HG03460 (cell line): ENCODE data around the gene PAFAH1B2.
"Not testable (repeated sequence)": the region's sequence is repeated elsewhere in the genome, so short reads cannot be mapped to it uniquely, and the experiment has no call there.

Experiments
- ATAC-seq: cut with Tn5 transposase; IDR thresholded peaks from one replicate; pipeline ENCODE4 v1.9.1; 2021; ENCODE audit not compliant: unreplicated experiment

PAFAH1B2 gene

DNA sequence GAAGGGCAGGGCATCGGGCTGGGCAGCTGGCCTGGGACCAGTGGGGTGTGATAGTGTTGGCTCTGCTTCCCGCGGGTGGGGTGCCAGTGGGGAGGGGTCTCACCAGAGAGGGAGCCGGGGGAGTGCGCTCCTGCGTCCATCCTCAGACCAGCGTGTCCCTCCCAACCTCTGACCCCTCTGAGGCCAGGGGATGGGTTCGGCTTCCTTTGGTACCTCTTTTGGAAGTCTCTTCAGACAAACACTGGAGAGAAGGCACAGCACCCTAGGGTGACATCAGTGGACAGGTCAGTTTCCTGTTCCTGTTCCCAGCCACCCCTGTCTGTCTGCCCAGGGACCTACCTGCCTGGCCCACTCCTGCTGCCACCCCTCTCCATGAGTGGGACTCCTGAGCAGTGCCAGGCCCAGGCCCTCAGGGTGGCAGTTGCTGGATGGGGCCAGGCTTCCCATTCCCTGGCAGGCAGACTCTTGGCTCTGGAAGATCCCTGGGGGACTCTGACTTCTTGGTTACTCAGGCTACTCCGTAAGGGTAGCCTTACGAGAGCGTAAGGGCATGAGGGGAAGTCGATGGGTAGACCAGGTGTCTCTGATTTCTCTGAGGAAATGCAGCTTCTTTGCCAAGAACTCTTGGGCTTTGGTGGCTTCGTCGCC is 57.7 kb downstream of the PAFAH1B2 start:
- ATAC-seq, result no peak

DNA sequence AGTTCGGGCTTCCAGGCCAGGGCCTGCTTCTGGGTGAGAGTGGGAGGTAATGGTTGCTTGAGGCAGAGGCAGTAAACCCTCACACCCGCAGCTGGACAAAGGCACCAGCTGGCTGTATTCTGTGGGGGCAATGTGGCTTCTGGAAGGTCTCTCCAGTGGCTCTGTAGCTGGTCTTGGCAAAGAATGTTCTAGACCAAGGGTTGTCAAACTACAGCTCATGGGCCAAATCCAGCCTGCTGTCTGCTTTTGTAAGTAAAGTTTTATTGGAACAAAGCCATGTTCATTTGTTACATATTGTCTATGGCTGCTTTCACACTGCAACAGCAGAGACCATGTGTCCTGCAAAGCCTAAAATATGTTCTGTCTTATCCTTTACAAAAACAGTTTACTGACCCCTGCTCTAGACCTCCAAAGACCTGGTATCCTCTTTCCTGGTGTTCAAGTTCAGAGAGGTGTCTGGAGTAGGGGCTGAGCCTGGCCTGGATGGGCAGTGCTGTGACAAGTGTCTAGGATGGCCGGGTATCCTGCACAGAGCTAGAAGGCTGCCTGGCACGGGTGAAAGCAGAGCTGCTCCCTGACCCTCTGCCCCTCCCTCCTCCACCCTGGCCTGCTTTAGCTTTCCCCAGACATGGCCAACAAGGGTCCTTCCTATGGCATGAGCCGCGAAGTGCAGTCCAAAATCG is 58.4 kb downstream of the PAFAH1B2 start:
- ATAC-seq, result no peak

- ATAC-seq, result no peak
These were observed 59.0 kb downstream of the PAFAH1B2 start for GRCh38 chr11:117203069-117203407.

- ATAC-seq, result no peak
These were observed 60.4 kb downstream of the PAFAH1B2 start for GRCh38 chr11:117204283-117205080.

DNA sequence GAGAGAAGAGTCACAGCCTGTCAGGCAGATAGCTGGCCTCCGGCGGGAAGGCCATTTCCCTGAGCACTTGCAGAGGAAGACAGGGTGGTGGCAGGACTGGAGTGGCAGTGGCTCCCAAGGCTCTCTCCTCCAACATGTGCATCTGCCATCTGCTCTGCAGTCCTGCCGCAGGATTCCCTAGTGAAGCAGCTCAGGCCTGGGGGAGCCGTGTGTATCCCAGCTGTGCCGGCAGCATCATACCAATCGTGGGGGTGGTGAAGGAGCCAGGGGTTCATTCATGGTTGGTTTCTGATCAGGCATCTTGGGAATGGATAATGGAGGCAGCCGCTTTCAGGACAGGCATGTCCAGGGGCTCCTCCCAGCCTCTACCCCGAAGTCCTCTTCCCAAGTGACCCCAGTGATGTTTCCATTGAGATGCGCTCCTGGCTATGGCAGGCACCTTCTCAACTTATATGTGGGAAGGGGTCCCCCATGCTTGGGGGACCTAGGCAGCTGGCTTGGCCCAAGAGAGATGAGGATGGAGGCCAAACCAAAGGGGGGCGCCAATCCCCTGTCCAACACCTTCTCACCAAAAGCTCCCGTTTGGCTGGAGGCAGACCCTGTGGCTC is 61.2 kb downstream of the PAFAH1B2 start:
- no peak for ATAC-seq

GRCh38 chr11:117206111-117206510 is 62.0 kb downstream of the PAFAH1B2 start:
- ATAC-seq, result not testable (repeated sequence)

- not testable (repeated sequence) for ATAC-seq
These were observed 62.8 kb downstream of the PAFAH1B2 start for GRCh38 chr11:117206859-117207258.

DNA sequence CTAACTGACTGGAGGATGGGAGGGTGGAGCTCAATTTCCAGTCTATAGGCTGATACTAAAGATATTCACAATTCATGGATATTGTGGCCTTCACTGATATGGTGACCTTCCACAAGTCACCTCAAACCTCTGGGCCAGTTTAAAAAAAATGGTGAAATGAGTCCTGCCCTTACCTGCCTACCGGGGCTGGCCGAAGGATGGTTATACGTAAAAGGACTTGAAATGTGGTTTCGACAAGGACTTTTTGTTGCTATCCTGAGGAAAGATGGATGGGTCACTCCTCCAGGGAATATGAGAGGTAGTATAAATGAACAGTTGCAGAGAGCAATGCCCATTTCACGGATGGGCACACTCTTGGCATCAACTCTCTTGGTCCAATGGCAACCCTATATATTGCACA is 63.4 kb downstream of the PAFAH1B2 start:
- not testable (repeated sequence) for ATAC-seq

DNA sequence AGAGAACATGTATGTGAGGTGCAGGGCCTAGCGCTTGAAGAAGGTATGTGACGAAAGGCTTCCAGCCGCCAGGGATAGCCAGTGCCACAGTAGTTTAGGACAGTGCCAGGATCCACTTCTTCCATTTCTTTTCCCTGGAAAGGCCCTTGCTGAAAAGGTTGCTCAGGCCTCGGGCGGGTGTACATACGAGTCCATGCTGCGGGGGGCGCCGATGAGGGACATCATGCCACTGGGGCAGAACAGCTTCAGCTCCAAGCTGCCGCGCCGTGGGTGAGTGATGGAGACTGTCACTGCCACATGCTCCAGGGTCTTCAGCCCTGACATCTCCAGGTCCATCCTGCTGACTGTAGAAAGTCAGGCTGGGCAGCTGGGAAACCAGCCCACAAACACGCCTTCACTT is 64.6 kb downstream of the PAFAH1B2 start:
- not testable (repeated sequence) for ATAC-seq

GRCh38 chr11:117209351-117210125 is 65.5 kb downstream of the PAFAH1B2 start:
- ATAC-seq, result not testable (repeated sequence)

GRCh38 chr11:117210620-117211019 is 66.5 kb downstream of the PAFAH1B2 start:
- ATAC-seq, result no peak

DNA sequence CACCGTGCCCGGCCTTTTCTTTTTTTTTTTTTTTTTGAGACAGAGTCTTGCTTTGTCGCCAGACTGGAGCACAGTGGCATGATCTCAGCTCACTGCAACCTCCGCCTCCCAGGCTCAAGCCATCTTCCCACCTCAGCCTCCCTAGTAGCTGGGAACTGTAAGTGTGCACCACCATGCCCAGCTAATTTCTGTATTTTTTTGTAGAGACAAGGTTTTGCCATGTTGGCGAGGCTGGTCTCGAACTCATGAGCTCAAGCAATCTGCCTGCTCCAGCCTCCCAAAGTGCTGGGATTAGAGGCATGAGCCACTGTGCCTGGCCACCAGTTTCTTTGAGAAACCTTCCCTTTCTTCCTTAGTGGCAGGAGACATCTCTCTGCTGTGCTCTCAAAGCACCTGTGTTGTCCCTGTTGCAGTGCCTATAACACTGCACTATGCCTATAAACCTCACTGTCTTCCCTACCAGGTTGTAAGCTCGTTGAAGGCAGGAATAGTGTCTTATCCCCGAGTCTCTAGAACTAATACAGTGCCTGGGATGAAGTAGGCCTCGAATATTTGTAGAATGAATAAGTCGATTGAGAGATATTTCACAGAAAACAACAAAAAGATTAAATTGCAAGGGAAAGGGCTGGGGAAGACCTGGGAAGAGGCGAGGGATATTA is 68.7 kb downstream of the PAFAH1B2 start:
- no peak for ATAC-seq

DNA sequence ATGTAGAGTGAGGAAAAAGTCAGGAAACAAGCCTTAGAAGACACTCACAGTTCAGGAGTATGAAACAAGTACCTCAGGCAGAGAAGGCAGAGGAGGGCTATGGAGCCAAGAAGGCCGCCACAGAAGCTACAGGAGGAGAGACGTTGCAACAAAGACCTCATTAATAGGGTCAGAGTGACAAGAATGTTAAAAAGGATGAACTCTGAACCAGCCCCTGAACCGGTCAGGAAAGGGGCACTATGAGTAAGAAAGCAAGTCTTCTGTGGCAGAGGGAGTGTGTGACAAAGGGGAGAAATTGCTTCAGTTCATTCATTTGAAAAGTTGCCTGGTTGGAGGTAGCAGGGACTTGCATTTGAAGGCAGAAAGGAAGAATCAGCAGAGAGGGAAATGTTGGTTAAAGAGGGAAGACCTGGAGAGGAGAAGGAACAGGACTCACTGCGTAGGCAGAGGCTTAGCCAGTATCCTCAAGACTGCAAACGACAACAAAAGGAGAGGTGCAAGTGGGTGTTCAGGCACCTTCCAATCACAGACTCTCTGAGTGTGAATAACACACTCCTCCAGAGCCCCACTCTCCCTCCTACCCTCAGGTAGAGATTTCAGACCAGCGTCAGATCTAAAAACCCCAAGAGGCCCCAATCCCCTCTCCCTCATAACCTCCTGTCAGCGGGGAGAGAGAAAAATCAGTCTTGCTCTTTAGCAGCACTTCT is 70.5 kb downstream of the PAFAH1B2 start:
- ATAC-seq, result no peak

DNA sequence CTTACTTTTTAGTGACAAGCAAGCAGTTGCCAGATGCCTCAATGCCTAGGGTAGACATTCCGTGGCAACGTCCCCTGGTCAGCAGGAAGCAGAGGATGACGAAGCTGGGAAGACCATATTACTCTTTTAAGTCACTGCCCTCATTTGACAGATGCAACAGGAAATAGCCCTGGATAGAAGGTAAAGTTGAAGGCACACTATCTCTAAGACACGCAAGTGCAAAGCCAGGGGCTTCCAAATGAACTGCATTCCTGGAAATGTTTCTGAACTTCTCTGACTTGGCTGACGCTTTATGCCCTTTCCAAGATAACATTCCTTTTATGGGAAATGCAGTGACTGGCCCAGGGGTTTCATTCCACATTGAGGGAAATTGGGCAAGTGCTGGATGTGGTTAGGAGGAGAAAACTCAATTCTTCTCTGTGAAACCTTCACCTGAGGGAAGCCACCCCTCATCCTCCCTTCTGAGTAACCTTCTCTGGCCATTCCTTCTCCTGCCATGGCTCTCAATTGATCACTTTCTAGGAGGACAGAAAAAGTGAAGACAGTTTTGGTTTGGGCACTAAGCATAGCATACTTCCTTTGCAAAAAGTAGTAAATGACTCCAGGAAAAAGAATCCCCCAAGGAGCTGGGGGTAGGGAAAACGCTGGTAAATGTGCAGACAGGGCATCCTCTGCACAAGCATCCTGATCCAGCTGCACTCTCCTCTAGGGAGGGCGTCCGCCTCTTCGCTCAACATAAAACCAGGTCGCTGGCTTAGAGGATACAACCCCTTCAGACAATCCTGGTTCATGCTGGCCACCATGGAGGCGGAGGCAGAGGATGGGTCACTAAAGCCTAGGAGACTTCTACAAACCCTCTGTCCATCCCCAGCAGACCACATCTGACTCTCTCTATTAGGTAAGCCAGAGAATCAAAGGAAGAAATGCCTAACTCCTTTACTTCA is 73.3 kb downstream of the PAFAH1B2 start:
- ATAC-seq, result no peak

GRCh38 chr11:117218133-117218915 is 74.2 kb downstream of the PAFAH1B2 start:
- ATAC-seq, result no peak

- no peak for ATAC-seq
These were observed 74.9 kb downstream of the PAFAH1B2 start for GRCh38 chr11:117219001-117219400.

- no peak for ATAC-seq
These were observed 75.4 kb downstream of the PAFAH1B2 start for GRCh38 chr11:117219455-117219854.

DNA sequence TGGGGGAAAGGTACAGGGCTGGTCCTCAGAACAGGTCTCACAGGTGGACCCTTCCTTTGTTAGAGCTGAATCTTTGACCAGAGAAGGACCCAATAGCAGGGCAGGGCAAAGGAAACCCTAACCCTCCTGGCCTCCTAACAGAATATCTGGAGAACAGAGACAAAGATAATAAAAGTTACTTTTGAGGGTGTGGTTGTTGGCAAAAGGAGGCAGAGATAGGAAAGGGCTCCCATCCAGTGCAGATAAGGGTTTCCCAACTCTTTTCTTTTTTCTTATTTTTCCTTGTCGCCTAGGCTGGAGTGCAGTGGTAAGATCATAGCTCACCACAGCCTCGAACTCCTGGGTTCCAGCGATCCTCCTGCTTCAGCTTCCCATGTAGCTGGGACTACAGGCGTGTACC is 75.9 kb downstream of the PAFAH1B2 start:
- no peak for ATAC-seq
